ENCODE results near the gene BIRC3. TPM values are rescaled to one million over a fixed set of nuclear protein-coding genes. Genes with fewer than 3 reads are reported as not detected.

BIRC3 gene
- total RNA-seq, 1 experiment from 2014 or later = 4.8 TPM

- intact Hi-C loops (cut with micrococcal nuclease; ENCODE audit: unreplicated experiment) = no loop called here
- peak in 1 of 2 experiments; percentile 87 for DNase-seq
Measured at GRCh38 chr11:102323542-102324251, 6.4 kb downstream of the BIRC3 start.

DNA sequence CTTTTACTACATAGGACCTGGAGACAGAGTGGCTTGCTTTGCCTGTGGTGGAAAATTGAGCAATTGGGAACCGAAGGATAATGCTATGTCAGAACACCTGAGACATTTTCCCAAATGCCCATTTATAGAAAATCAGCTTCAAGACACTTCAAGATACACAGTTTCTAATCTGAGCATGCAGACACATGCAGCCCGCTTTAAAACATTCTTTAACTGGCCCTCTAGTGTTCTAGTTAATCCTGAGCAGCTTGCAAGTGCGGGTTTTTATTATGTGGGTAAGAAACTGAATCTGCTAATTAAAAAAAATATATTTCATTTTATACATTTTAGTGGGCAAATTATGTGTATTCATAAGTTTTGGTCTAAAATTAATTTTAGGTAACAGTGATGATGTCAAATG, 7.8 kb downstream of the BIRC3 start:
- H3K9me2 ChIP-seq (ENCODE audit: insufficient read depth) = no peaks in the 10 kb centered on the region; the same call in 1 of the 2 replicates
- no peaks in the 10 kb centered on the region for H4K20me1 ChIP-seq (ENCODE audit: insufficient read depth)
- ChIA-PET CTCF (no interaction called here), POLR2A (ENCODE audit: unreplicated experiment) (no interaction called here)
- peaks cover 6% of the 10 kb centered on the region for H3F3A ChIP-seq (ENCODE audit: insufficient read depth, low read depth)
- H3K4me3 ChIP-seq = no peak overlapping the region
- TF ChIP-seq EZH2 (IDR thresholded peaks at IDR 0.05; ENCODE audit: low read depth) = no peak
- TF ChIP-seq, protein P1, sequence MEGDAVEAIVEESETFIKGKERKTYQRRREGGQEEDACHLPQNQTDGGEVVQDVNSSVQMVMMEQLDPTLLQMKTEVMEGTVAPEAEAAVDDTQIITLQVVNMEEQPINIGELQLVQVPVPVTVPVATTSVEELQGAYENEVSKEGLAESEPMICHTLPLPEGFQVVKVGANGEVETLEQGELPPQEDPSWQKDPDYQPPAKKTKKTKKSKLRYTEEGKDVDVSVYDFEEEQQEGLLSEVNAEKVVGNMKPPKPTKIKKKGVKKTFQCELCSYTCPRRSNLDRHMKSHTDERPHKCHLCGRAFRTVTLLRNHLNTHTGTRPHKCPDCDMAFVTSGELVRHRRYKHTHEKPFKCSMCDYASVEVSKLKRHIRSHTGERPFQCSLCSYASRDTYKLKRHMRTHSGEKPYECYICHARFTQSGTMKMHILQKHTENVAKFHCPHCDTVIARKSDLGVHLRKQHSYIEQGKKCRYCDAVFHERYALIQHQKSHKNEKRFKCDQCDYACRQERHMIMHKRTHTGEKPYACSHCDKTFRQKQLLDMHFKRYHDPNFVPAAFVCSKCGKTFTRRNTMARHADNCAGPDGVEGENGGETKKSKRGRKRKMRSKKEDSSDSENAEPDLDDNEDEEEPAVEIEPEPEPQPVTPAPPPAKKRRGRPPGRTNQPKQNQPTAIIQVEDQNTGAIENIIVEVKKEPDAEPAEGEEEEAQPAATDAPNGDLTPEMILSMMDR (conservative IDR thresholded peaks at IDR 0.05) = no peak
- no peak overlapping the region for H2AFZ ChIP-seq
- no peaks in the 10 kb centered on the region for H3K9me3 ChIP-seq (ENCODE audit: insufficient read depth, low read depth)
- BruUV-seq (replicated peaks) = no TSS peak
- intact Hi-C loops (cut with micrococcal nuclease; ENCODE audit: unreplicated experiment) = no loop called here
- no peak overlapping the region for H3K27ac ChIP-seq
- peaks cover 16% of the 10 kb centered on the region; the same call in 1 of the 2 replicates for H3K36me3 ChIP-seq (ENCODE audit: low read depth)
- no peaks in the 10 kb centered on the region for H3K27me3 ChIP-seq (ENCODE audit: insufficient read depth, low read depth)
- H3K4me1 ChIP-seq (replicated peaks; ENCODE audit: insufficient read depth) = peaks cover 18% of the 10 kb centered on the region
- no peak overlapping the region for H3K4me2 ChIP-seq
- DNase-seq = peak in 1 of 2 experiments; percentile 8
- no peaks in the 10 kb centered on the region for H3K79me2 ChIP-seq (ENCODE audit: low read depth)

More at GRCh38 chr11:102323542-102324251, 6.4 kb downstream of the BIRC3 start:
- no peaks in the 10 kb centered on the region; the same call in 1 of the 2 replicates for H3K9me2 ChIP-seq (ENCODE audit: insufficient read depth)
- peak overlapping the region; percentile 13; the same call in 1 of the 2 replicates for H3K27ac ChIP-seq
- H3K79me2 ChIP-seq (ENCODE audit: low read depth) = no peaks in the 10 kb centered on the region
- peaks cover 6% of the 10 kb centered on the region for H3F3A ChIP-seq (ENCODE audit: insufficient read depth, low read depth)
- no peak overlapping the region for H3K4me3 ChIP-seq
- peaks cover 13% of the 10 kb centered on the region; the same call in 1 of the 2 replicates for H3K36me3 ChIP-seq (ENCODE audit: low read depth)
- CTCF ChIA-PET = no interaction called here
- no peak for TF ChIP-seq EZH2 (IDR thresholded peaks at IDR 0.05; ENCODE audit: low read depth)
- TF ChIP-seq, protein P1 (conservative IDR thresholded peaks at IDR 0.05) = no peak
- POLR2A ChIA-PET (ENCODE audit: unreplicated experiment) = no interaction called here
- H3K9me3 ChIP-seq (ENCODE audit: insufficient read depth, low read depth) = no peaks in the 10 kb centered on the region
- no peaks in the 10 kb centered on the region for H4K20me1 ChIP-seq (ENCODE audit: insufficient read depth)
- BruUV-seq (replicated peaks) = no TSS peak
- H3K27me3 ChIP-seq (ENCODE audit: insufficient read depth, low read depth) = no peaks in the 10 kb centered on the region
- no peak overlapping the region for H2AFZ ChIP-seq
- H3K4me1 ChIP-seq (replicated peaks; ENCODE audit: insufficient read depth) = peaks cover 18% of the 10 kb centered on the region
- peak overlapping the region; percentile 13; the same call in 1 of the 2 replicates for H3K4me2 ChIP-seq

- Histone ChIP-seq H3K4me3 (no peak overlapping the region), H3K27ac (no peak overlapping the region), H3F3A (ENCODE audit: insufficient read depth, low read depth) (peaks cover 6% of the 10 kb centered on the region), H3K79me2 (ENCODE audit: low read depth) (no peaks in the 10 kb centered on the region), H2AFZ (no peak overlapping the region), H3K9me2 (ENCODE audit: insufficient read depth) (no peaks in the 10 kb centered on the region; the same call in 1 of the 2 replicates), H3K4me1 (replicated peaks; ENCODE audit: insufficient read depth) (peaks cover 4% of the 10 kb centered on the region), H4K20me1 (ENCODE audit: insufficient read depth) (no peaks in the 10 kb centered on the region), H3K36me3 (ENCODE audit: low read depth) (peaks cover 8% of the 10 kb centered on the region; the same call in 1 of the 2 replicates), H3K9me3 (ENCODE audit: insufficient read depth, low read depth) (no peaks in the 10 kb centered on the region), H3K4me2 (no peak overlapping the region), H3K27me3 (ENCODE audit: insufficient read depth, low read depth) (no peaks in the 10 kb centered on the region)
- intact Hi-C loops (cut with micrococcal nuclease; ENCODE audit: unreplicated experiment) = no loop called here
- no TSS peak for BruUV-seq (replicated peaks)
- ChIA-PET CTCF (no interaction called here), POLR2A (ENCODE audit: unreplicated experiment) (no interaction called here)
- TF ChIP-seq, protein P1 (conservative IDR thresholded peaks at IDR 0.05) = no peak
- TF ChIP-seq EZH2 (IDR thresholded peaks at IDR 0.05; ENCODE audit: low read depth) = no peak
- DNase-seq = peak in 1 of 2 experiments; percentile 24
Measured at GRCh38 chr11:102328748-102329147, 11.5 kb downstream of the BIRC3 start.
